Measurements from ENCODE around the gene CISD3.

CISD3 gene

GRCh38 chr17:38709864-38710603 is 20.1 kb upstream of the CISD3 start:
- TF ChIP-seq ZFX (IDR thresholded peaks at IDR 0.05): no peak
- no peak overlapping the region for H3K27ac ChIP-seq

- H3K27ac ChIP-seq: no peak overlapping the region
- TF ChIP-seq ZFX (IDR thresholded peaks at IDR 0.05): no peak
- TF ChIP-seq CTCF (conservative IDR thresholded peaks at IDR 0.05): no peak
Measured at GRCh38 chr17:38710604-38710962, 19.6 kb upstream of the CISD3 start.

- TF ChIP-seq CTCF (conservative IDR thresholded peaks at IDR 0.05): no peak
- no peak for TF ChIP-seq ZFX (IDR thresholded peaks at IDR 0.05)
- no peak overlapping the region for H3K27ac ChIP-seq
Measured at GRCh38 chr17:38710985-38711384, 19.2 kb upstream of the CISD3 start.

GRCh38 chr17:38711792-38712571 is 18.2 kb upstream of the CISD3 start:
- TF ChIP-seq CTCF (conservative IDR thresholded peaks at IDR 0.05) (no peak), ZFX (IDR thresholded peaks at IDR 0.05) (no peak)
- H3K27ac ChIP-seq: no peak overlapping the region

GRCh38 chr17:38712593-38712992 is 17.5 kb upstream of the CISD3 start:
- no peak overlapping the region for H3K27ac ChIP-seq
- no peak for TF ChIP-seq ZFX (IDR thresholded peaks at IDR 0.05)
- no peak for TF ChIP-seq CTCF (conservative IDR thresholded peaks at IDR 0.05)

- TF ChIP-seq ZFX (IDR thresholded peaks at IDR 0.05) (no peak), CTCF (conservative IDR thresholded peaks at IDR 0.05) (no peak)
- no peak overlapping the region for H3K27ac ChIP-seq
Measured at GRCh38 chr17:38713456-38714075, 16.6 kb upstream of the CISD3 start.

- no peak overlapping the region; the same call in 1 of the 2 replicates for H3K27ac ChIP-seq
- TF ChIP-seq CTCF (conservative IDR thresholded peaks at IDR 0.05) (no peak), ZFX (IDR thresholded peaks at IDR 0.05) (no peak)
Measured at GRCh38 chr17:38715216-38715943, 14.8 kb upstream of the CISD3 start.
